ENCODE results near the gene MAPRE2.

The MAPRE2 gene

GRCh38 chr18:35047697-35048292 lies 6.6 kb downstream of the MAPRE2 start:
- Histone ChIP-seq H3K4me1 (ENCODE audit: insufficient read depth, poor library complexity, severe bottlenecking) (no peaks in the 10 kb centered on the region), H3K9me3 (ENCODE audit: severe bottlenecking) (no peaks in the 10 kb centered on the region), H3K27ac (ENCODE audit: poor library complexity, severe bottlenecking) (no peak overlapping the region), H3K4me3 (ENCODE audit: severe bottlenecking) (no peak overlapping the region), H3K27me3 (ENCODE audit: insufficient read depth, poor library complexity, severe bottlenecking) (no peaks in the 10 kb centered on the region), H3K36me3 (ENCODE audit: low read depth) (no peaks in the 10 kb centered on the region)
- DNase-seq (ENCODE audit: low spot score) (no peak), ATAC-seq (ENCODE audit: low read depth) (no peak)
- no peak for TF ChIP-seq CTCF (IDR thresholded peaks at IDR 0.05; ENCODE audit: poor library complexity, severe bottlenecking)

GRCh38 chr18:35049111-35050027 lies 8.2 kb downstream of the MAPRE2 start:
- H3K27me3 ChIP-seq (ENCODE audit: insufficient read depth, poor library complexity, severe bottlenecking), result no peaks in the 10 kb centered on the region
- no peak overlapping the region for H3K27ac ChIP-seq (ENCODE audit: poor library complexity, severe bottlenecking)
- no peak overlapping the region for H3K4me3 ChIP-seq (ENCODE audit: severe bottlenecking)
- TF ChIP-seq CTCF (IDR thresholded peaks at IDR 0.05; ENCODE audit: poor library complexity, severe bottlenecking), result no peak
- H3K4me1 ChIP-seq (ENCODE audit: insufficient read depth, poor library complexity, severe bottlenecking), result no peaks in the 10 kb centered on the region
- DNase-seq (ENCODE audit: low spot score) (no peak), ATAC-seq (ENCODE audit: low read depth) (no peak)
- no peaks in the 10 kb centered on the region for H3K9me3 ChIP-seq (ENCODE audit: severe bottlenecking)
- H3K36me3 ChIP-seq (ENCODE audit: low read depth), result no peaks in the 10 kb centered on the region

- ATAC-seq (ENCODE audit: low read depth) (no peak), DNase-seq (ENCODE audit: low spot score) (no peak)
- no peaks in the 10 kb centered on the region for H3K27me3 ChIP-seq (ENCODE audit: insufficient read depth, poor library complexity, severe bottlenecking)
Observed at GRCh38 chr18:35050028-35050546, 8.9 kb downstream of the MAPRE2 start.

GRCh38 chr18:35050705-35051195 lies 9.5 kb downstream of the MAPRE2 start:
- H3K4me1 ChIP-seq (ENCODE audit: insufficient read depth, poor library complexity, severe bottlenecking), result no peaks in the 10 kb centered on the region
- no peak for TF ChIP-seq CTCF (IDR thresholded peaks at IDR 0.05; ENCODE audit: poor library complexity, severe bottlenecking)
- H3K4me3 ChIP-seq (ENCODE audit: severe bottlenecking), result no peak overlapping the region
- no peaks in the 10 kb centered on the region for H3K9me3 ChIP-seq (ENCODE audit: severe bottlenecking)
- H3K27me3 ChIP-seq (ENCODE audit: insufficient read depth, poor library complexity, severe bottlenecking), result no peaks in the 10 kb centered on the region
- H3K27ac ChIP-seq (ENCODE audit: poor library complexity, severe bottlenecking), result no peak overlapping the region
- no peaks in the 10 kb centered on the region for H3K36me3 ChIP-seq (ENCODE audit: low read depth)
- ATAC-seq (ENCODE audit: low read depth) (no peak), DNase-seq (ENCODE audit: low spot score) (no peak)

More at GRCh38 chr18:35050028-35050546, 8.9 kb downstream of the MAPRE2 start:
- no peak overlapping the region for H3K27ac ChIP-seq (ENCODE audit: poor library complexity, severe bottlenecking)
- TF ChIP-seq CTCF (IDR thresholded peaks at IDR 0.05; ENCODE audit: poor library complexity, severe bottlenecking), result no peak
- H3K9me3 ChIP-seq (ENCODE audit: severe bottlenecking), result no peaks in the 10 kb centered on the region
- no peaks in the 10 kb centered on the region for H3K4me1 ChIP-seq (ENCODE audit: insufficient read depth, poor library complexity, severe bottlenecking)
- no peaks in the 10 kb centered on the region for H3K36me3 ChIP-seq (ENCODE audit: low read depth)
- no peak overlapping the region for H3K4me3 ChIP-seq (ENCODE audit: severe bottlenecking)

Data from RWPE2 (cell line).